ENCODE data around the gene UHRF1. TPM values are rescaled to one million over a fixed set of nuclear protein-coding genes. Genes with fewer than 3 reads are reported as not detected.

Gene UHRF1
- polyA plus RNA-seq, 1 of the 3 experiments (the other 2 are of a cell fraction), result 43.4 TPM

DNA sequence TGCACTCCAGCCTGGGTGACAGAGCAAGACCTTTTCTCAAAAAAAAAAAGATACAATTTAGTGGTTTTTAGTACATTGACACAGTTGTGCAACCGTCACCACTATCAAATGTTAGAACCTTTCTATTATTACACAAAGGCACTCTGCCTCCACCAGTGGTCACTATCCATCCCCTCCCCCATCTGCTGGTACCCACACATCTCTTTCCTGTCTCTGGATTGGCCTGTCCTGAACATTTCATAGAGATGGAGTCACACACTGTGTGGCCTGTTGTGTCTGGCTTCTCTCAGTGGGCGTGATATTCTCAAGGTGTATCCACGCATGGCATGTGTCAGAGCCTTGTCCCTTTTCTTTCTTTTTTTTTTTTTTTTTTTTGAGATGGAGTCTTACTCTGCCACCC, 70.8 kb downstream of the UHRF1 start:
- Histone ChIP-seq H2AFZ (ENCODE audit: low read depth) (no peak overlapping the region), H3K9ac (no peak overlapping the region), H3K36me3 (replicated peaks in 1 of 2; ENCODE audit: control insufficient read depth in 1 of 2, insufficient read depth in 2 of 2, low read length in 1 of 2) (no peaks in the 10 kb centered on the region), H4K20me1 (ENCODE audit: insufficient read depth) (peaks cover 55% of the 10 kb centered on the region), H3F3A (replicated peaks; ENCODE audit: insufficient read depth) (peaks cover 16% of the 10 kb centered on the region), H3K9me2 (no peaks in the 10 kb centered on the region), H3K79me2 (ENCODE audit: insufficient read depth) (peaks cover 98% of the 10 kb centered on the region), H3K4me1 (ENCODE audit: control insufficient read depth in 1 of 2, insufficient read depth in 2 of 2, low read depth in 1 of 2, low read length in 1 of 2) (peaks cover 28 to 42% of the 10 kb centered on the region in 2 experiments), H3K27ac (ENCODE audit: low read depth in 2 of 2, low read length in 1 of 2) (no peak overlapping the region), H3K4me2 (no peak overlapping the region), H3K9me3 (no peaks in the 10 kb centered on the region), H3K27me3 (ENCODE audit: insufficient read depth) (no peaks in the 10 kb centered on the region), H3K4me3 (ENCODE audit: low read depth in 2 of 2, low read length in 1 of 2) (no peak overlapping the region)
- CTCF ChIA-PET, result interaction anchor here (0.5 to 4.7 kb wide), 6 partner anchors 22 to 69 kb away, joined by 3 to 34 read pairs (median 3); no protein-coding TSS in a partner anchor
- TF ChIP-seq YY1 (IDR thresholded peaks at IDR 0.05; ENCODE audit: low read depth), result no peak
- no peak for TF ChIP-seq RXRA (IDR thresholded peaks at IDR 0.05; ENCODE audit: borderline replicate concordance, low read depth)
- no peak for TF ChIP-seq POLR2AphosphoS5 (IDR thresholded peaks at IDR 0.05; ENCODE audit: low read depth, low read length)
- TF ChIP-seq RCOR1 (IDR thresholded peaks at IDR 0.05; ENCODE audit: low read length), result no peak
- TF ChIP-seq, protein P1, sequence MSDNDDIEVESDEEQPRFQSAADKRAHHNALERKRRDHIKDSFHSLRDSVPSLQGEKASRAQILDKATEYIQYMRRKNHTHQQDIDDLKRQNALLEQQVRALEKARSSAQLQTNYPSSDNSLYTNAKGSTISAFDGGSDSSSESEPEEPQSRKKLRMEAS (IDR thresholded peaks at IDR 0.05; ENCODE audit: low read depth), result no peak
- TF ChIP-seq EP300 (IDR thresholded peaks at IDR 0.05; ENCODE audit: borderline replicate concordance in 1 of 2, low read depth in 1 of 2, low read length in 1 of 2), result no peak
- no peak for TF ChIP-seq ELF1 (IDR thresholded peaks at IDR 0.05)
- TF ChIP-seq GATA2 (CRISPR knock-in tag; IDR thresholded peaks at IDR 0.05), result no peak
- TF ChIP-seq, protein P2, sequence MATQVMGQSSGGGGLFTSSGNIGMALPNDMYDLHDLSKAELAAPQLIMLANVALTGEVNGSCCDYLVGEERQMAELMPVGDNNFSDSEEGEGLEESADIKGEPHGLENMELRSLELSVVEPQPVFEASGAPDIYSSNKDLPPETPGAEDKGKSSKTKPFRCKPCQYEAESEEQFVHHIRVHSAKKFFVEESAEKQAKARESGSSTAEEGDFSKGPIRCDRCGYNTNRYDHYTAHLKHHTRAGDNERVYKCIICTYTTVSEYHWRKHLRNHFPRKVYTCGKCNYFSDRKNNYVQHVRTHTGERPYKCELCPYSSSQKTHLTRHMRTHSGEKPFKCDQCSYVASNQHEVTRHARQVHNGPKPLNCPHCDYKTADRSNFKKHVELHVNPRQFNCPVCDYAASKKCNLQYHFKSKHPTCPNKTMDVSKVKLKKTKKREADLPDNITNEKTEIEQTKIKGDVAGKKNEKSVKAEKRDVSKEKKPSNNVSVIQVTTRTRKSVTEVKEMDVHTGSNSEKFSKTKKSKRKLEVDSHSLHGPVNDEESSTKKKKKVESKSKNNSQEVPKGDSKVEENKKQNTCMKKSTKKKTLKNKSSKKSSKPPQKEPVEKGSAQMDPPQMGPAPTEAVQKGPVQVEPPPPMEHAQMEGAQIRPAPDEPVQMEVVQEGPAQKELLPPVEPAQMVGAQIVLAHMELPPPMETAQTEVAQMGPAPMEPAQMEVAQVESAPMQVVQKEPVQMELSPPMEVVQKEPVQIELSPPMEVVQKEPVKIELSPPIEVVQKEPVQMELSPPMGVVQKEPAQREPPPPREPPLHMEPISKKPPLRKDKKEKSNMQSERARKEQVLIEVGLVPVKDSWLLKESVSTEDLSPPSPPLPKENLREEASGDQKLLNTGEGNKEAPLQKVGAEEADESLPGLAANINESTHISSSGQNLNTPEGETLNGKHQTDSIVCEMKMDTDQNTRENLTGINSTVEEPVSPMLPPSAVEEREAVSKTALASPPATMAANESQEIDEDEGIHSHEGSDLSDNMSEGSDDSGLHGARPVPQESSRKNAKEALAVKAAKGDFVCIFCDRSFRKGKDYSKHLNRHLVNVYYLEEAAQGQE (IDR thresholded peaks at IDR 0.05; ENCODE audit: low read depth, low read length), result no peak
- no peak for TF ChIP-seq JUND (IDR thresholded peaks at IDR 0.05)
- no peak for TF ChIP-seq TCF12 (IDR thresholded peaks at IDR 0.05)
- TF ChIP-seq MXI1 (IDR thresholded peaks at IDR 0.05; ENCODE audit: low read depth, low read length), result no peak
- no peak for TF ChIP-seq RAD21 (IDR thresholded peaks at IDR 0.05; ENCODE audit: low read length)
- TF ChIP-seq, protein P3, sequence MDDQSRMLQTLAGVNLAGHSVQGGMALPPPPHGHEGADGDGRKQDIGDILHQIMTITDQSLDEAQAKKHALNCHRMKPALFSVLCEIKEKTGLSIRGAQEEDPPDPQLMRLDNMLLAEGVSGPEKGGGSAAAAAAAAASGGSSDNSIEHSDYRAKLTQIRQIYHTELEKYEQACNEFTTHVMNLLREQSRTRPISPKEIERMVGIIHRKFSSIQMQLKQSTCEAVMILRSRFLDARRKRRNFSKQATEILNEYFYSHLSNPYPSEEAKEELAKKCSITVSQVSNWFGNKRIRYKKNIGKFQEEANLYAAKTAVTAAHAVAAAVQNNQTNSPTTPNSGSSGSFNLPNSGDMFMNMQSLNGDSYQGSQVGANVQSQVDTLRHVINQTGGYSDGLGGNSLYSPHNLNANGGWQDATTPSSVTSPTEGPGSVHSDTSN (IDR thresholded peaks at IDR 0.05), result no peak
- TF ChIP-seq FOXM1 (IDR thresholded peaks at IDR 0.05; ENCODE audit: low read depth), result no peak
- peak; percentile 32 for DNase-seq
- POLR2A ChIA-PET, result no interaction called here
- WGBS (ENCODE audit: low lambda C conversion rate), result 65% methylated on average over 3 of the region's 3 CpGs

Data from SK-N-SH (cell line).